ENCODE measurements around the gene CCDC43. TPM values are rescaled to one million over a fixed set of nuclear protein-coding genes. Genes with fewer than 3 reads are reported as not detected.

The CCDC43 gene
- total RNA-seq, 1 experiment from 2014 or later: 34.3 TPM

GRCh38 chr17:44642834-44643233 lies 46.7 kb downstream of the CCDC43 start:
- no peak overlapping the region for H2BK20ac ChIP-seq (ENCODE audit: low read depth, low read length, poor library complexity, severe bottlenecking)
- H2AK5ac ChIP-seq (ENCODE audit: insufficient read length, low read length): no peak overlapping the region
- no peak overlapping the region for H3K4me3 Mint-ChIP-seq
- H3T11ph ChIP-seq (ENCODE audit: low read length): no peak overlapping the region
- no peak overlapping the region for H3K23ac ChIP-seq (ENCODE audit: insufficient read length, low read depth, low read length)
- no peak overlapping the region for H3K27ac Mint-ChIP-seq
- H3K23me2 ChIP-seq (ENCODE audit: insufficient read length, low read depth, low read length, poor library complexity, severe bottlenecking): no peaks in the 10 kb centered on the region
- no peak overlapping the region for H3K14ac ChIP-seq (ENCODE audit: insufficient read depth, low read length)
- no CpG with 5 or more reads among the region's 7 CpGs for WGBS (ENCODE audit: extremely low coverage, insufficient read length, low lambda C conversion rate)
- H2BK5ac ChIP-seq (ENCODE audit: insufficient read length, low read length): no peak overlapping the region
- H3K9ac ChIP-seq (ENCODE audit: extremely low read depth, insufficient read length, low read length): no peak overlapping the region
- H3K79me2 ChIP-seq (ENCODE audit: insufficient read depth, low read length): no peaks in the 10 kb centered on the region
- H3K9me3 Mint-ChIP-seq: no peaks in the 10 kb centered on the region
- no peak for DNase-seq
- no peak overlapping the region for H3K56ac ChIP-seq (ENCODE audit: insufficient read length, low read depth, low read length)
- H4K5ac ChIP-seq (ENCODE audit: insufficient read length, low read depth, low read length): no peak overlapping the region
- H3K4me1 Mint-ChIP-seq: no peaks in the 10 kb centered on the region
- H3K9me3 ChIP-seq (ENCODE audit: control insufficient read depth, low read depth, low read length): no peaks in the 10 kb centered on the region
- H3K4ac ChIP-seq (ENCODE audit: low read depth, low read length): no peak overlapping the region
- H3K27ac ChIP-seq (ENCODE audit: insufficient read length, low read depth, low read length): no peak overlapping the region
- TF ChIP-seq CTCF (conservative IDR thresholded peaks at IDR 0.05): no peak
- H3K79me1 ChIP-seq (ENCODE audit: insufficient read depth, low read depth, low read length, poor library complexity, severe bottlenecking): no peaks in the 10 kb centered on the region
- H4K91ac ChIP-seq (ENCODE audit: insufficient read length, low read depth, low read length): no peak overlapping the region
- H2BK12ac ChIP-seq (ENCODE audit: insufficient read length, low read depth, low read length): no peak overlapping the region
- H3K4me1 ChIP-seq (ENCODE audit: insufficient read depth, low read length): no peaks in the 10 kb centered on the region
- H3K4me2 ChIP-seq (ENCODE audit: insufficient read depth, insufficient read length, low read length): no peak overlapping the region
- no peak overlapping the region for H2BK15ac ChIP-seq (ENCODE audit: low read depth, low read length)
- no peaks in the 10 kb centered on the region for H3K27me3 ChIP-seq (ENCODE audit: insufficient read depth, low read length)
- no peak overlapping the region for H2BK120ac ChIP-seq (ENCODE audit: low read depth, low read length, poor library complexity, severe bottlenecking)
- no peaks in the 10 kb centered on the region for H3K36me3 Mint-ChIP-seq (ENCODE audit: insufficient read depth in 1 of 3, low read depth in 3 of 3)
- H3K27me3 Mint-ChIP-seq (ENCODE audit: low read depth): peaks cover 20% of the 10 kb centered on the region
- no peak overlapping the region for H4K8ac ChIP-seq (replicated peaks; ENCODE audit: insufficient read length, low read depth, low read length)
- H4K20me1 ChIP-seq (ENCODE audit: control insufficient read depth, insufficient read depth, insufficient read length): no peaks in the 10 kb centered on the region
- no peak overlapping the region for H2AFZ ChIP-seq (ENCODE audit: low read length)
- no peak overlapping the region for H3K18ac ChIP-seq (ENCODE audit: insufficient read length, low read depth, low read length)

Measured in H9 (cell line).